AML-193 (cell line): Measurements from ENCODE around the gene UBE2S.
"Not testable (repeated sequence)": the region's sequence is repeated elsewhere in the genome, so short reads cannot be mapped to it uniquely, and the experiment has no call there.

ENCODE experiments used
- DNase-seq, 2 experiments: peaks; one replicate each; lab custom pipeline; 2025; lab: John Stamatoyannopoulos, UW

The UBE2S gene

DNA sequence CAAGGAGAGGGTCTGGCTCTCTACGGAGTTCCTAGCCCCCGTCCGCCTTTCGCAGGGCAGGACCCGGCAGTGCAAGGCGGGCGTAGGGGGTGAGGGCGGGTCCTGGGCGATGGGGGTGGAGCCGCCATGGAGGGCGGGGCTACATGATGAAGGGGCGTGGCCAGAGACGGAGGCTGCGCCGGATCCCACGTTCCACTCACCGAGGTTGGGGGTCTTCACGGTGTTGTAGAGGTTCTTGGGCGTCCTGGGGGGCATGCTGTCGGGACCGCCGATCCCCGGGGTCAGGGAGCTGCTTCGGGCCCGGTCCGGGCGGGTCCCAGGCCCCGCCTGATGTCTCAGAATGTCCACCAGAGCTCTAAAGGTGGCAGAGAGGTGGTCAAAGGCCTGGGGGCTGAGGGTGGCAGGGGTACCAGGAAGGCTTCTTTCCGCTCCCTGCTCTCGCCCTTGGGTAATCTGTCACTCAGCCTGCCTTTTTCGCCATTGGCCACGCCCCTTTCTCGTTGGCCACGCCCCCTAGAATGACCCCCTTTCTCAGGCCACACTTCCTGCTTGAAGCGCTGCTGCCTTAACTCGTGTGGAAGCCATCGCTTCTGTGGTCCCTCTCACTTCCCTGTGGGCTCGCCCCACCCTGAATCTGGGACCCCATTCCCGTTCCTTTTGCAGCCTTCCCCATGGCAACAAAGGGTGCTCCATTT is 33.0 kb upstream of the UBE2S start:
- DNase-seq, result no peak

GRCh38 chr19:55439052-55439451 is 31.5 kb upstream of the UBE2S start:
- DNase-seq, result no peak

GRCh38 chr19:55437410-55437809 is 29.8 kb upstream of the UBE2S start:
- peak in 1 of 2 experiments; percentile 20 for DNase-seq

- DNase-seq, result no peak
Observed at GRCh38 chr19:55436847-55437246, 29.3 kb upstream of the UBE2S start.

- DNase-seq, result no peak
Observed at GRCh38 chr19:55435020-55435419, 27.4 kb upstream of the UBE2S start.

- DNase-seq, result no peak
Observed at GRCh38 chr19:55434356-55434919, 26.9 kb upstream of the UBE2S start.

- no peak for DNase-seq
Observed at GRCh38 chr19:55433292-55433691, 25.7 kb upstream of the UBE2S start.

DNA sequence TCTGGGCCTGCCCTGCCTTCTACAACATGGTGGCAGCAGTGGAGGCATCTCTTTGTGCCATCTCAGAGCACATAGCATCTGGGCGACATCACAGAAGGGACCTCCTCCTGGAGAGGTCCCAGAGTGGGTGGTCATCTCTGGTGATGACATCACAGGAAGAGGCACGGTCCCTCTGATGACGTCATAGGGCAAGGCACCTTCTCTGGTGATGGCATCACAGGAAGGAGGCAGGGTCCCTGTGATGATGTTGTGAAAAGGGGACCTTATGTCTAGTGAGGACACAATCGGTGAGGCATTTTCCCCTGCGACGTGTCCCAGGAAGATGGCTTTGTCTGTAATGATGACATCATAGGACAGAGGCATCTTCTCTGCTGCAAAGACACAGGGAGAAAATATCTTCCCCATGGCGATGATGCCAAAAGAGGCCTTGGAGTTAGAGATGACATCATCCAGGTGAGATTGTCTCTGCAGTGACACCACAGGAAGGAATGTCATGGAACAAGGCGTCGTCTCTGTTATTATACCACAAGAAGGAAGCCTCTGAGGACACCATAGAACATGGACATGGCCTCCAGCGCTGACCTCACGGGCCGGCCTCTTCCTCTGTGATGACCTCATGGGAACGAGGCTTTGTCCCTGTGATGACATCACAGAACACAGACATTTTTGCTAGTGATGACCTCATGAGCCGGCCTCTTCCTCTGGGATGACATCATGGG is 24.8 kb upstream of the UBE2S start:
- no peak for DNase-seq

DNA sequence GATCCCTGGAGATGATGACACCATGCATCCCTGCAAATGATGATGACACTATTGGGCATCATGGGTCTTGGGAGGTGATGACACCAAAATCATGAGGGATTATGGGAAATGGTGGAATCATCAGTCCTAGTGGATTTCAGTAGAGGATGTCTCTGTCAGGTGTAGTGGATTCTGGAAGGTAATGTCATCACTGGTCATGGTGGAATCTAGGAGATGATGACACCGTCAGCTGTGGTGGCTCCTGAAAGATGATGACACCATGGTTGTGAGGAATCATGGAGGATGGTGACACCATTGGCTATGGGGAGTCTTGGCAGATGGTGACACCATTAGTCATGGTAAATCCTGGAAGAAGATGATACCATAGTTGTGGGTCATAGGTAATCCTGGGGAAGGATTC is 23.6 kb upstream of the UBE2S start:
- no peak for DNase-seq

GRCh38 chr19:55426042-55426441 is 18.5 kb upstream of the UBE2S start:
- DNase-seq, result no peak

DNA sequence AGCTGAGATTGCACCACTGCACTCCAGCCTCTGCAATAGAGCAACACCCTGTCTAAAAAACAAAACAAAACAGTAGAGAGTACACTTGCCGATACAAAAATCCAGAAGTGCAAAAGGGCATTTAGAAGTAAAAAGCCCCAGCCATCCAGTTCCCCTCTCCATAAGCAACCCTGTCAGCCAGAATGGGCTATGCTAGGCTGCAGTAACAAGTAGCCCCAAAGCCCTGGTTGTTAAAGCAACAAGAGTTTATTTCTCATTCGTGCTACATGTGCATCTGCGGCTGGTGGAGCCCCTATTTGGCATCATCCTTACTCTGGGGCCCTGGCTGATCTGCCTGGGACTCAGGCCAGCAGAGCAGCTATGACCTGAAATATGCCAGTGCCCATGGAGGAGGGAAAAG is 16.9 kb upstream of the UBE2S start:
- DNase-seq, result no peak

DNA sequence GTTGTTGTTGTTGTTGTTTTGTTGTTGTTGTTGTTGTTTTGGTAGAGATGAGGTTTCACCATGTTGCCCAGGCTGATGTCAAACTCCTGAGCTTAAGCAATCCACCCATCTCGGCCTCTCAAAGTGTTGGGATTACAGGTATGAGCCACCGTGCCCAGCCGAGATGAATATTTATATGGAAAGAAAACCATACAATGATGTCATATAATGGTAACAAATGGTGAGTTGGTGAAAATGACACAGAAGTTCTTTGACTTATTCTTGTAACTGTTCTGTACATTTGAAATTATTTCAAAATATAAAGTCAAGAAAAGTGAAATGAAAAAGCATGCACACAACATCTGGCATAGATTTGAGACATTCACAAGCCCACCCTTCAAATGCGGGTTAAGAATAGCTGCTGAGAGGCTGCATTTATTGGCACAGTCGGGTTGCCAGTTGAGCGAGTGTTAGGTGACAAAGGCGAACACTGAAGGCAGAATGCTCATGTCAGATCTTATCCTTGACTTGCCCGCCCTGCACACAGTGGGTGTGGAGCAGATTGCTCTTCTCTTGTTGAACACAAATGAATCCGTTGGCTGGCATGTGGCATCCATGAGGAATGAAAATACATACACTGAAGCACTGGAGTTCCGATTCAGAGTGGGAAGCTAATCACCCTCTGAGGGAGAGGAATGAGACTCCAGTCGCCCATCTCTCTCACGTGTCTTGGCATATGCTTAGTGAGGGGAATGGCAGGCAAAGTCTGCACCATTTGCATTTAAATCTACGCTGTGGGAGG is 15.8 kb upstream of the UBE2S start:
- no peak for DNase-seq

GRCh38 chr19:55421281-55421680 is 13.7 kb upstream of the UBE2S start:
- peak; percentile 59 to 63 for DNase-seq

GRCh38 chr19:55419624-55420236 is 12.1 kb upstream of the UBE2S start:
- DNase-seq, result no peak

GRCh38 chr19:55419103-55419502 is 11.5 kb upstream of the UBE2S start:
- no peak for DNase-seq

GRCh38 chr19:55418185-55418584 is 10.6 kb upstream of the UBE2S start:
- DNase-seq, result peak; percentile 53 to 62

DNA sequence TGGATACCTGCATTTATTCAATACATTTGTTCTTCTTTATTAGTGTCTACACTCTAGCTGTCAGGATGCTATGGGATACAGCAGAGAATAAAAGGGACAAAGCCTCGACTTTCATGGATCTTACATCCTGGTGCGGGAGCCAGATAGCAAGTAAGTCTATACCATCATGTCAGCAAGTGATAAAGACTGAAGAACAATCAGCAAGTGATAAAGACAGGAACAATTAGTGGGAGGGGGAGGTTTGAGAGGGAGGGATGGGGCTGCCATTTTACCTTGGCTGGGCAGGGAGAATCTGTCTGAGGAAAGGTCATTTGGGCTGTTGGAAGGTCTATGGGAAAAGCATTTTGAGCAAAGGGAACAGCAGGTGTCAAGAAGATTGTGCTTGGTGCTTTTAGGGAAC is 2.6 kb upstream of the UBE2S start:
- no peak for DNase-seq

DNA sequence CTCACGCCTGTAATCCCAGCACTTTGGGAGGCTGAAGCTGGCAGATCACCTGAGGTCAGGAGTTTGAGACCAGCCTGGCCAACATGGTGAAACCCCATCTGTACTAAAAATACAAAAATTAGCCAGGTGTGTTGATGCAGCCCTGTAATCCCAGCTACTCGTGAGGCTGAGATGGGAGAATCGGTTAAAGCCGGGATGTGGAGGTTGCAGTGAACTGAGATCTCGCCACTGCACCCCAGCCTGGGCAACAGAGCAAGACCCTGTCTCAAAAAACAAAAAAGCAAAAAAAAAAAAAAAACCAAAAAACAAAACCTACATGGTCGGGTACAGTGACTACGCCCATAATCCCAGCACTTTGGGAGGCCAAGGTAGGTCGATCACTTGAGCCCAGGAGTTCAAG is 1.6 kb upstream of the UBE2S start:
- DNase-seq, result not testable (repeated sequence)

GRCh38 chr19:55408533-55408872 is 915 bp upstream of the UBE2S start:
- DNase-seq, result no peak

- DNase-seq, result peak; percentile 95 to 97
Observed at GRCh38 chr19:55407800-55408532, 378 bp upstream of the UBE2S start.

DNA sequence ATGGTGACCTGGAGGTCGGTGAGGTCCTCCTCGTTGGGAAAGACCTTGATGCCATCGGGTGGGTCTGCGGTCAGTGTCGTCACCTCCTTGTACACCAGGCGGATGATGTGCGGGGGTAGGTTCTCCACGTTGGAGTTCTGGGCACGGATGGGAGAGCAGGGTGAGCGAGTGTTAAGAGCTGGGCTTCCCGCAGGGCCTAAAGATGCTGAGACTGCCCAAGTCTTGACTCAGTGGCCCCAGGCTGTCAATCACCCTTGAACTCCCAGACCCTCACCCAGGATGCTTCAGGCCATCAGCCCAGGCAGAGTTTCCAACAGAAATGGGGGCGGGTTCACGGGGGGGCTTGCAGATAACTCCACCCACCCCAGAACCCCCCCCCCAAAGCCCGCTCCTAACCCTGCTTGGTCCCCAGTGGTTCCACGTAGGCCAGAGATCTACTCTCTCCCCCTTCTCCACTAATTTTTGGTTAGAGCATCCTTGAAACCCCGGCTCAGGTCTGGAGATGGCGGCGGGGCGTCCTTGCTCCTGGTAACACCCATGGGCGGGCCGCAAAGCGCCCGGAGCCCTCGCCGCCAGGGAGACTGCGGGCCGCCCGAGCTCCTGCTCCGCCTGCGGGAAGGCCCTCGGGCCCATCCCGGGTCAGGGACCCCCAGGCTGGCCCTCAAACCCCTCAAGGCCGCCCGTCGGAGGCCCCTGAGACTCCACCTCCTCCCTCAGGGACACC is 600 bp downstream of the UBE2S start:
- DNase-seq, result no peak
